Neural cell (in vitro differentiated cells): Measurements from ENCODE around the gene VPS26A. TPM values are rescaled to one million over a fixed set of nuclear protein-coding genes. Genes with fewer than 3 reads are reported as not detected.

Source experiments
- H2AFZ ChIP-seq: fragments of 200-600, 300-800 bp; sonication (generic), shearing (Covaris generic); 2 replicates; pipeline ENCODE4 v1.6.0; 2014; ENCODE audit warnings: low read depth, mild to moderate bottlenecking, antibody characterized with exemption, low read length, moderate library complexity
- H3F3A ChIP-seq: fragments of 200-600 bp; shearing (Covaris generic); 2 replicates; pipeline ENCODE4 v1.6.1; 2016; ENCODE audit warnings: mild to moderate bottlenecking, moderate library complexity, mixed read lengths, antibody characterized with exemption, low read length; ENCODE audit not compliant: insufficient read depth, poor library complexity, severe bottlenecking
- H3K27ac ChIP-seq: fragments of 200-600, 300-800 bp; sonication (generic), shearing (Covaris generic); 2 replicates; pipeline ENCODE4 v1.5.1; 2014; ENCODE audit warnings: mild to moderate bottlenecking, low read length, moderate library complexity
- H3K27me3 ChIP-seq: fragments of 300-800, 200-600 bp; sonication (generic), shearing (Covaris generic); 2 replicates; pipeline ENCODE4 v1.6.0; 2014; ENCODE audit warnings: mild to moderate bottlenecking, low read depth, low read length, moderate library complexity; ENCODE audit not compliant: insufficient read depth
- H3K36me3 ChIP-seq: fragments of 300-800, 200-600 bp; sonication (generic), shearing (Covaris generic); 2 replicates; pipeline ENCODE4 v1.5.1; 2014; ENCODE audit warnings: mild to moderate bottlenecking, antibody characterized with exemption, low read length, moderate library complexity; ENCODE audit not compliant: insufficient read depth
- H3K4me2 ChIP-seq: fragments of 300-800, 200-600 bp; sonication (generic), shearing (Covaris generic); 2 replicates; pipeline ENCODE4 v1.6.0; 2014; ENCODE audit warnings: mild to moderate bottlenecking, low read length
- H3K4me3 ChIP-seq: fragments of 300-800, 200-600 bp; sonication (generic), shearing (Covaris generic); 2 replicates; pipeline ENCODE4 v1.5.1; 2014; ENCODE audit warnings: mild to moderate bottlenecking, low read length, moderate library complexity
- H3K79me2 ChIP-seq: fragments of 200-600 bp; shearing (Covaris generic); replicated peaks from 2 replicates; pipeline ENCODE4 v1.6.0; 2014; ENCODE audit warnings: mild to moderate bottlenecking, low read length, moderate library complexity; ENCODE audit not compliant: insufficient read depth
- H3K9ac ChIP-seq: fragments of 300-800, 200-600 bp; sonication (generic), shearing (Covaris generic); 2 replicates; pipeline ENCODE4 v1.6.1; 2016; ENCODE audit warnings: mild to moderate bottlenecking, low read length, mixed read lengths
- H3K9me2 ChIP-seq: fragments of 200-600 bp; shearing (Covaris generic); 2 replicates; pipeline ENCODE4 v1.6.1; 2016; ENCODE audit warnings: mild to moderate bottlenecking, low read length, mixed read lengths; ENCODE audit not compliant: insufficient read depth
- H3K9me3 ChIP-seq: fragments of 200-600, 300-800 bp; sonication (generic), shearing (Covaris generic); 2 replicates; pipeline ENCODE4 v1.6.1; 2016; ENCODE audit warnings: mild to moderate bottlenecking, mixed run types, low read length, moderate library complexity, mixed read lengths
- H4K20me1 ChIP-seq: fragments of 200-600 bp; shearing (Covaris generic); 2 replicates; pipeline ENCODE4 v1.6.1; 2016; ENCODE audit warnings: mild to moderate bottlenecking, mixed run types; ENCODE audit not compliant: insufficient read depth
- CTCF ChIP-seq: fragments of 450-650 bp; IDR thresholded peaks from 2 replicates; pipeline ENCODE4 v1.5.1; 2014; ENCODE audit warnings: antibody characterized with exemption, mild to moderate bottlenecking, moderate library complexity; ENCODE audit not compliant: poor library complexity, severe bottlenecking
- EP300 ChIP-seq: fragments of 450-650 bp; conservative IDR thresholded peaks from 2 replicates; pipeline ENCODE4 v1.6.1; 2014; ENCODE audit warnings: antibody characterized with exemption, mild to moderate bottlenecking, moderate library complexity; ENCODE audit not compliant: poor library complexity, severe bottlenecking
- EZH2 ChIP-seq: fragments of 200-600, 300-800 bp; shearing (Covaris generic), sonication (generic); IDR thresholded peaks from 2 replicates; pipeline ENCODE4 v1.6.1; 2014; ENCODE audit warnings: antibody characterized with exemption, low read length, borderline replicate concordance, mild to moderate bottlenecking; ENCODE audit not compliant: insufficient read depth, poor library complexity, severe bottlenecking
- MXI1 ChIP-seq: fragments of 450-650 bp; conservative IDR thresholded peaks from 2 replicates; pipeline ENCODE4 v1.6.1; 2014; ENCODE audit warnings: antibody characterized with exemption, mild to moderate bottlenecking; ENCODE audit not compliant: poor library complexity, severe bottlenecking
- POLR2AphosphoS5 ChIP-seq: IDR thresholded peaks from 2 replicates; pipeline ENCODE4 v1.6.1; 2012
- RAD21 ChIP-seq: fragments of 450-650 bp; conservative IDR thresholded peaks from 2 replicates; pipeline ENCODE4 v1.6.1; 2014; ENCODE audit warnings: antibody characterized with exemption, mild to moderate bottlenecking, moderate library complexity
- REST ChIP-seq: IDR thresholded peaks from 2 replicates; pipeline ENCODE4 v1.6.1; 2012; ENCODE audit warnings: borderline replicate concordance
- SMC3 ChIP-seq: fragments of 450-650 bp; conservative IDR thresholded peaks from 2 replicates; pipeline ENCODE4 v1.6.1; 2014; ENCODE audit warnings: antibody characterized with exemption, mild to moderate bottlenecking, moderate library complexity; ENCODE audit not compliant: poor library complexity
- TAF1 ChIP-seq: IDR thresholded peaks from 2 replicates; pipeline ENCODE4 v1.6.1; 2012; ENCODE audit warnings: low read depth
- polyA plus RNA-seq: library from polyadenylated mRNA; depleted of rRNA; stranded (reverse); fragments of >200 nt; gene quantifications from 2 replicates; pipeline ENCODE4 v1.2.3, GENCODE V29; 2014

The VPS26A gene
- polyA plus RNA-seq, 1 donor from 2014 or later: 48.9 TPM

- Histone ChIP-seq H3K27me3 (no peaks in the 10 kb centered on the region), H3F3A (no peaks in the 10 kb centered on the region), H2AFZ (no peak overlapping the region), H3K36me3 (no peaks in the 10 kb centered on the region), H4K20me1 (no peaks in the 10 kb centered on the region), H3K9me3 (no peaks in the 10 kb centered on the region), H3K4me3 (no peak overlapping the region), H3K9ac (no peak overlapping the region), H3K4me2 (no peak overlapping the region), H3K79me2 (no peaks in the 10 kb centered on the region), H3K27ac (no peak overlapping the region), H3K9me2 (no peaks in the 10 kb centered on the region)
- TF ChIP-seq EP300 (no peak), EZH2 (no peak), CTCF (no peak), POLR2AphosphoS5 (no peak), TAF1 (no peak), SMC3 (no peak), RAD21 (no peak), MXI1 (no peak), REST (no peak)
Observed at GRCh38 chr10:69093933-69094332, 30.0 kb upstream of the VPS26A start.

DNA sequence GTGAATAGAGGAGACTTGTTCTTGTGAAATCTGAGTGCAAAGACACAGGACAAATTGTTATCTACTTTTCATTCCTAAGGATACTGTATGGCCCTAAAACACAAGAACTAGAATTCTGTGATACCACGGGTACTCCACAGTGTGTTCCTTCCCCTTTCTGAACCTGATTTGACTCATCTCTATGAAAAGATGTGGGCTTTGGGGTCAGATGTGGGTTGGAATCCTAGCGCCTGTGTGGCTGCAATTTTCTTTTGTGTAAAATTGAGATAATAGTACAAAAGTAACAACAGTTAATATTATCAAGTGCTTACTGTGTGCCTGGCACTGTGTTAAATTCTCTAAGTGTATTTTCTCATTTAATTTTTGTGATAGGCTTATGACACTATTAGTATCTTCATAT lies 27.9 kb upstream of the VPS26A start:
- Histone ChIP-seq H2AFZ (no peak overlapping the region), H3K9ac (no peak overlapping the region), H3K79me2 (no peaks in the 10 kb centered on the region), H3K4me2 (no peak overlapping the region), H3K36me3 (no peaks in the 10 kb centered on the region), H3K4me3 (no peak overlapping the region), H3K9me2 (no peaks in the 10 kb centered on the region), H3F3A (no peaks in the 10 kb centered on the region), H4K20me1 (no peaks in the 10 kb centered on the region), H3K9me3 (no peaks in the 10 kb centered on the region), H3K27ac (no peak overlapping the region), H3K27me3 (no peaks in the 10 kb centered on the region)
- TF ChIP-seq MXI1 (no peak), CTCF (no peak), SMC3 (no peak), RAD21 (no peak)
